ACHN (cell line): ENCODE measurements around the gene FAM47E.

Experiments
- DNase-seq: peaks from one replicate; pipeline ENCODE4 v3.0.0-alpha.2; 2015
- in situ Hi-C: cut with HindIII; loops from 2 replicates; pipeline ENCODE4 v1.10.0; 2017; ENCODE audit warnings: low sequenced_read_pairs, low pct_ligation_motif_present, low pct_unique_long_range_greater_than_20kb

FAM47E gene

GRCh38 chr4:76309939-76310550, 58.5 kb downstream of the FAM47E start:
- in situ Hi-C loops = no loop called here

DNA sequence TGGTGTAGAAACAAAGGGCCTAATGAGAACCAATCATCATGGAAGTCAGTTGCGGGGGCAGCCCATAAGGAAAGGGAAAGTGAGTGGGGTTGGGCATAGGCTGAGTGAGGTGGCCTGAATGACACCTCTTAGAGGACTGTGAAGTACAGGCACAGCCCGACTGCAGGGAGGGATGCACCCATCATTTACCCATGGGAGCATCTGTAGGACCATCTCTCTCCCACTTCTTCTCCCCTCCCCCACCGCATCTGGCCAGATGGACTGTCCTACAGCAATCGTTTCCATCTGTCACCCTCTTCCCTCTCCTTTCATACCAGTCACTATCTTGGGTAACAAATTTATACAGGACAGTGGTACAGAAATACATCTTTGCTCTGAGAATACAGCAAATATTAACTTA, 59.2 kb downstream of the FAM47E start:
- no peak for DNase-seq
- in situ Hi-C loops = no loop called here

More at GRCh38 chr4:76309939-76310550, 58.5 kb downstream of the FAM47E start:
- no peak for DNase-seq

- DNase-seq = no peak
- in situ Hi-C loops = no loop called here
Observed at GRCh38 chr4:76311896-76312331, 60.4 kb downstream of the FAM47E start.

DNA sequence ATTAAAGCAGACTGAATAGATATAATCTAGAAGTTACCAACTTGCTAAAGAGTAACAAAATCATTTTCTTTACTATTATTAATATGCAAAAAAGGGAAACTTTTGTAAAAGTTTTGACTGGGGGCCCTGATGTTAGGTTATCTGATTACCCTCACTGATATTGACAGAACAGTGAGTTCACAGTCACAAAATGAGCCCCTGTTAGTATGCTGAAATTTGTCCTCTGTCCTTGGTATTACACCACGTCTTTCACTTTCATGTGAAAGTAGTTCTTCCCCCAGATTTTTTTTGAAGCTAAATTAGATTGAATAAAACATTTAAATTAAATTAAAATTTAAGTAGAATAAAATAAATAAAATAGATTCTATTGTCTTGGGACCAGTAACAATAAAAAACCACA, 60.9 kb downstream of the FAM47E start:
- no peak for DNase-seq
- in situ Hi-C loops = no loop called here

DNA sequence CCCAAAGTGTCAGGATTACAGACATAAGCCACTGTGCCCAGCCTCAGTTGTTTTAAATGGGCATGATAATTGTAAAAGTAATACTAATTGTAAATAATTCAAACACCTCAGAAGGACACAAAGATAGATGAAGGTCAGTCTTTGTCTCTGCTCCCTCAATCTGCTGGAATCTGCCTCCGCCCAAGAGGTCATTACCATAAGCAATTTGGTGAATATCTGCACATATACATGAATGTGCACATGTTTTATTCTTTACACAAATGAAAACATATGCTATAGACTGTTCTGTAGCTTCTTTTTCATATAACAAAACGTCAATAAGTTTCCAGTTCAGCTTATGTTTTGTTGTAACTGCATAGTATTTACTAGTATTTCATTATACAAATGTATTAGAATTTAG, 62.0 kb downstream of the FAM47E start:
- DNase-seq = no peak
- in situ Hi-C loops = no loop called here

DNA sequence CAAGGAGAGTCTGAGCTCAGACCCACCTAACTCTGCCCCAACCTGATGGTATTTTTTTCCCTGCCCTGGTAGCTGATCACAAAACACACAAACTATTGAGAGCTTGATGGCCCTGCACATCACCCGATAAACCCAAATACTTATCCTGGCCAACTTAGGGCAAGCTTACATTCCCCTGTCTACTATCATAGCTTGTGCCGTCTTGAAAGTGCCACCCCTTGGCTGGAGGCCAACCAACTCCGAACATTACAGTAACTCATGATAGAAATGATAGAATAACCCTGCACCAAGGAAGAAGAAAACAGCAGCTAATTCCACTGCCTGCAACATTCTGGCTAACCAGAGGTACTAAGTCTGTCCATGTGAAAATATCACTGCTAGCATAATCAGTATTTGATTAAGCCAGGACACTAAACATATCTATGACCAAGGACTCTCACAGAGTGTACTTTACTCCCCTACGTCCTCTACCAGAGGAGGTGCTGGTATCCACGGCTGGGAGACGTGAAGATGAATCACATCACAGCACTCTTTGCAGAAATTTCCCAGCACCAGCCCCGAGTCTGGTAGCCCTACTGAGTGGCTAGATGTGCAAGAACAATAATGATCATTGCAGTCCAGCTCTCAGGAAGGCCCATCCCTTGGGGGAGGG, 63.9 kb downstream of the FAM47E start:
- in situ Hi-C loops = no loop called here
- DNase-seq = no peak

GRCh38 chr4:76316131-76316530, 64.6 kb downstream of the FAM47E start:
- in situ Hi-C loops = no loop called here
- no peak for DNase-seq

DNA sequence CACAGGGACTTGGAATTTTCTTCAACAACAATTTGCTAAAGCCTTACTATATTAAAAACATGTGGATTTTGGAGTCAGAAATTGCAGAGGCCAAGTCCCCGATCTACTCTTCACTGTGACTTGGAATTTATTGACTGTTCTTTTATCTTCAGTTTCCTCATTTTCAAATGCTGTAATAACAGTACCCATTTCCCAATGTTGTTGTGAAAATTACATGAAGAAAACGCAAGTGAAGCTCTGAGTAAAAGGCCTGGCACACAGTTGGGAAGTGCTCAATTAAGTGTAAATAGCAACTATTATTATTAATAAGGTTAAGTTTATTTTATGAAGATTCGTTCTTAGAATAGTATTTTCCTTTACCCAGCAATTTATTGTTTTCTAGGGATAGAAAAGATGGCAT, 70.7 kb downstream of the FAM47E start:
- in situ Hi-C loops = no loop called here
- no peak for DNase-seq

DNA sequence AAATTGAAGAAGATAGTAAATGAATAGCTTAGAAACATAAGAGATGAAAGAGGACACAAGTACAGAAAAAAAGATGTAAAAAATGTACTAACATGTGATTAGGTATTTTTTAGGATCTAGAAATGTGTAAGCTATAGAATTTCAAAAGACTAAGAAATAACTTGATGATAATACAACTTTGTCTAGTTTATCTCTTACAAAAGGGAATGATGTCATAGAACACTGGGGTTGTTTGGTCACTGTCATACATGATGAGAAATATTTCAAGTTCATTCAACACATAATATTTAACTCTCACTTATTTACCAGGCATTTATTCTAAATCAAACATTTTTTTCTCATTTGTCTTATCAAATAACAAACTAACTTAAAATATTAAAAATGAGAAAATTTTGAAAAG, 73.6 kb downstream of the FAM47E start:
- in situ Hi-C loops = no loop called here
- no peak for DNase-seq

DNA sequence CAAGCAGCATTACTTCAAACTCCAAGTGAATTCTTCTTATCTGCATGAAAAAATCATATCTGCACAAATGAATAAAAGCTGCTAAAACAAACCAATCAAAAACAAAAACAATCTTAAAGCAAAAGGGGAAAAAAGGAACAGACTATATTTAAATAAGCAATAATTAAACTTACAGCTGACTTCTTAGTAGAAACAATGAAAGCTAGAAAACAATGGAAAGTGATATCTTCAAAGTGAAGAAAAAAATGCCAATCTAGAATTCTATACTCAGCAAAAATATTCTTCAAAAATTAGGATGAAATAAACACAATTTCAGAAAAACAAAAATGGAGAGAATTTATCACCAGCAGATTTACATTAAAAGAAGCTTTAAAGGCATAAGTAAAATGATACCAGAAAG, 75.0 kb downstream of the FAM47E start:
- in situ Hi-C loops = no loop called here
- DNase-seq = no peak
